IMR-90 (cell line): ENCODE data around the gene MKS1. TPM values are rescaled to one million over a fixed set of nuclear protein-coding genes. Genes with fewer than 3 reads are reported as not detected.

Source experiments
- ATAC-seq: fragments of 200-7000 bp; cut with Tn5 transposase; 2 replicates; pipeline ENCODE4 v1.9.1; 2020; ENCODE audit warnings: low read depth, mild to moderate bottlenecking, moderate library complexity
- BruUV-seq: library from RNA; stranded (reverse); fragments of 400-500 nt; replicated peaks from 2 replicates; lab custom pipeline; 2021; lab: Mats Ljungman, UMichigan
- CTCF ChIA-PET: fragments of 300-600 bp; formaldehyde crosslinking; extraction: SDS; loops from one replicate; lab custom pipeline; 2021; ENCODE audit warnings: antibody characterized with exemption; lab: Yijun Ruan, JAX
- POLR2A ChIA-PET: fragments of 300-600 bp; sonication (Branson Sonifier 250); formaldehyde crosslinking; loops from one replicate; lab custom pipeline; 2022; ENCODE audit warnings: antibody characterized with exemption; ENCODE audit not compliant: unreplicated experiment; lab: Charles Lee
- DNase-seq: peaks from one replicate; pipeline ENCODE4 v3.0.0; 2013
- H2AFZ ChIP-seq: replicated peaks from 2 replicates; pipeline ENCODE3; 2013; ENCODE audit warnings: low read length, mild to moderate bottlenecking; ENCODE audit not compliant: poor library complexity
- H2AK5ac ChIP-seq: 2 replicates; pipeline ENCODE4 v1.6.1; 2013; ENCODE audit warnings: low read depth, low read length, inconsistent platforms
- H2AK9ac ChIP-seq: replicated peaks from 2 replicates; pipeline ENCODE3; 2013; ENCODE audit warnings: mild to moderate bottlenecking, low read depth, low read length, moderate library complexity; ENCODE audit not compliant: poor library complexity
- H2BK120ac ChIP-seq: 2 replicates; pipeline ENCODE4 v1.6.1; 2013; ENCODE audit warnings: low read depth, low read length, inconsistent platforms
- H2BK15ac ChIP-seq: 3 replicates; pipeline ENCODE4 v1.6.1; 2013; ENCODE audit warnings: low read depth, low read length, inconsistent platforms
- H2BK20ac ChIP-seq: 2 replicates; pipeline ENCODE4 v1.6.1; 2013; ENCODE audit warnings: low read depth, mild to moderate bottlenecking, inconsistent platforms, low read length, moderate library complexity
- H2BK5ac ChIP-seq: 2 replicates; pipeline ENCODE4 v1.6.1; 2013; ENCODE audit warnings: mild to moderate bottlenecking, low read depth, low read length, inconsistent platforms; ENCODE audit not compliant: poor library complexity, severe bottlenecking
- H3K14ac ChIP-seq: replicated peaks from 2 replicates; pipeline ENCODE4 v1.6.1; 2013; ENCODE audit warnings: low read depth, low read length, inconsistent platforms
- H3K18ac ChIP-seq: 2 replicates; pipeline ENCODE4 v1.6.1; 2013; ENCODE audit warnings: low read depth, low read length, control low read depth
- H3K23ac ChIP-seq: 2 replicates; pipeline ENCODE4 v1.6.1; 2013; ENCODE audit warnings: low read depth, low read length, inconsistent platforms
- H3K27ac ChIP-seq: 2 replicates; pipeline ENCODE4 v1.5.1; 2013; ENCODE audit warnings: mild to moderate bottlenecking, control low read depth, low read length; ENCODE audit not compliant: insufficient read depth
- H3K27me3 ChIP-seq: 2 replicates; pipeline ENCODE4 v1.6.1; 2013; ENCODE audit warnings: low read length; ENCODE audit not compliant: control insufficient read depth, insufficient read depth
- H3K36me3 ChIP-seq: 2 replicates; pipeline ENCODE4 v1.6.1; 2013; ENCODE audit warnings: low read length, mixed read lengths; ENCODE audit not compliant: control insufficient read depth, insufficient read depth
- H3K4ac ChIP-seq: 2 replicates; pipeline ENCODE4 v1.6.1; 2013; ENCODE audit warnings: low read depth, low read length, inconsistent platforms
- H3K4me1 ChIP-seq: 2 replicates; pipeline ENCODE4 v1.6.1; 2013; ENCODE audit warnings: low read length, mixed read lengths; ENCODE audit not compliant: control insufficient read depth, insufficient read depth
- H3K4me2 ChIP-seq: 2 replicates; pipeline ENCODE4 v1.6.1; 2013; ENCODE audit warnings: low read depth, mild to moderate bottlenecking, control low read depth, low read length, moderate library complexity
- H3K4me3 ChIP-seq: 2 replicates; pipeline ENCODE4 v1.5.1; 2013; ENCODE audit warnings: low read depth, mild to moderate bottlenecking, control low read depth, low read length, moderate library complexity; ENCODE audit not compliant: insufficient read depth
- H3K56ac ChIP-seq: 2 replicates; pipeline ENCODE4 v1.6.1; 2013; ENCODE audit warnings: low read length, inconsistent platforms; ENCODE audit not compliant: insufficient read depth; ENCODE audit errors: extremely low read depth
- H3K79me1 ChIP-seq, 2 experiments: 2 replicates each; pipeline ENCODE4 v1.6.1; 2013; ENCODE audit warnings: low read length in 2 of 2, inconsistent platforms in 1 of 2, low read depth in 1 of 2
- H3K9ac ChIP-seq: 2 replicates; pipeline ENCODE4 v1.6.1; 2013; ENCODE audit warnings: low read depth, low read length, control low read depth
- H3K9me1 ChIP-seq: 2 replicates; pipeline ENCODE4 v1.6.1; 2013; ENCODE audit warnings: low read length, inconsistent platforms; ENCODE audit not compliant: insufficient read depth
- H3K9me3 ChIP-seq: 2 replicates; pipeline ENCODE4 v1.6.1; 2013; ENCODE audit warnings: low read length; ENCODE audit not compliant: control insufficient read depth, insufficient read depth
- H4K20me1 ChIP-seq: 2 replicates; pipeline ENCODE4 v1.6.1; 2013; ENCODE audit warnings: low read length, inconsistent platforms; ENCODE audit not compliant: insufficient read depth
- H4K5ac ChIP-seq: 2 replicates; pipeline ENCODE4 v1.6.1; 2013; ENCODE audit warnings: mild to moderate bottlenecking, low read depth, low read length, control low read depth
- H4K8ac ChIP-seq, 2 experiments: 2 replicates each; pipeline ENCODE4 v1.6.1; 2013; ENCODE audit warnings: low read depth in 2 of 2, low read length in 2 of 2, control low read depth in 1 of 2, inconsistent platforms in 1 of 2
- H4K91ac ChIP-seq: 2 replicates; pipeline ENCODE4 v1.6.1; 2013; ENCODE audit warnings: low read depth, low read length, inconsistent platforms; ENCODE audit not compliant: insufficient read depth
- CEBPB ChIP-seq: IDR thresholded peaks from 2 replicates; pipeline ENCODE4 v1.6.1; 2012; ENCODE audit warnings: low read depth, low read length, improper control_type of control experiment
- CTCF ChIP-seq: conservative IDR thresholded peaks from 2 replicates; pipeline ENCODE4 v1.5.1; 2012; ENCODE audit warnings: mild to moderate bottlenecking, low read depth, low read length, improper control_type of control experiment
- ELK1 ChIP-seq: fragments of 150-350 bp; IDR thresholded peaks from 2 replicates; pipeline ENCODE4 v1.6.1; 2016; ENCODE audit warnings: low read depth, mild to moderate bottlenecking, low read length, moderate library complexity, borderline replicate concordance
- FOS ChIP-seq: fragments of 150-350 bp; IDR thresholded peaks from 2 replicates; pipeline ENCODE4 v1.6.1; 2016; ENCODE audit warnings: low read depth, low read length
- MAFK ChIP-seq: IDR thresholded peaks from 2 replicates; pipeline ENCODE4 v1.6.1; 2012; ENCODE audit warnings: low read depth, low read length, improper control_type of control experiment
- MAZ ChIP-seq: IDR thresholded peaks from 2 replicates; pipeline ENCODE4 v1.6.1; 2012; ENCODE audit warnings: low read depth, mild to moderate bottlenecking, low read length, improper control_type of control experiment, moderate library complexity, borderline replicate concordance
- NFE2L2 ChIP-seq: fragments of 150-350 bp; IDR thresholded peaks from 2 replicates; pipeline ENCODE4 v1.6.1; 2016; ENCODE audit warnings: low read depth, mild to moderate bottlenecking, low read length
- POLR2A ChIP-seq: IDR thresholded peaks from 2 replicates; pipeline ENCODE4 v1.6.1; 2012; ENCODE audit warnings: mild to moderate bottlenecking, low read depth, low read length
- RCOR1 ChIP-seq: IDR thresholded peaks from 2 replicates; pipeline ENCODE4 v1.6.1; 2012; ENCODE audit warnings: mild to moderate bottlenecking, low read length, improper control_type of control experiment; ENCODE audit not compliant: insufficient replicate concordance
- RFX5 ChIP-seq: IDR thresholded peaks from 2 replicates; pipeline ENCODE4 v1.8.0; 2012; ENCODE audit warnings: low read depth, mild to moderate bottlenecking, low read length, moderate library complexity
- WGBS, 2 experiments: methylation state at CpG; one replicate each; pipeline versions ENCODE4 v1.1.5 to v1.1.7; 2013; ENCODE audit warnings: missing lambda C conversion rate in 2 of 2; ENCODE audit not compliant: insufficient read length in 1 of 2; ENCODE audit errors: extremely low coverage in 2 of 2; 5-methylcytosine and 5-hydroxymethylcytosine counted together
- dilution Hi-C: fragments of 300-500 bp; cut with HindIII; formaldehyde crosslinking; loops from one replicate; pipeline ENCODE4 v1.14.3; 2018; ENCODE audit warnings: low sequenced_read_pairs; ENCODE audit not compliant: unreplicated experiment
- in situ Hi-C: fragments of 300-500 bp; cut with MboI; formaldehyde crosslinking; loops from 3 replicates; pipeline ENCODE4 v1.14.3; 2019; ENCODE audit warnings: low sequenced_read_pairs, inconsistent platforms, mixed read lengths
- intact Hi-C: fragments of 100-400 bp; cut with micrococcal nuclease; formaldehyde crosslinking; loops from 2 replicates; pipeline ENCODE4 v1.10.0; 2022
- polyA plus RNA-seq, 3 experiments: library from polyadenylated mRNA; depleted of rRNA; stranded (reverse); fragments of >200 nt; gene quantifications; 2 replicates each; pipeline ENCODE4 v1.2.3, GENCODE V29; 2012; ENCODE audit warnings: low replicate concordance in 1 of 3
- total RNA-seq: library from RNA; depleted of rRNA; stranded (reverse); fragments of >200 nt; gene quantifications from 2 replicates; pipeline ENCODE4 v1.2.3, GENCODE V29; 2012

MKS1 gene
- total and polyA plus RNA-seq, 2 of the 4 experiments (the other 2 are of a cell fraction): 11.5 to 13.2 TPM

GRCh38 chr17:58166682-58167081, 52.4 kb downstream of the MKS1 start, which contains the start of gene OR4D2:
OR4D2 (plus strand) TSS chr17:58166982; CDS start chr17:58169656, 2,674 bp downstream.
- Histone ChIP-seq H2BK5ac (no peak within 1 kb of the TSS), H4K5ac (no peak within 1 kb of the TSS), H4K8ac (no peak within 1 kb of the TSS), H3K4ac (no peak within 1 kb of the TSS), H3K14ac (no peak within 1 kb of the TSS), H3K4me3 (no peak within 1 kb of the TSS), H3K36me3 (no peaks in the 10 kb centered on the region), H3K56ac (no peak within 1 kb of the TSS), H2BK20ac (no peak within 1 kb of the TSS), H3K4me2 (no peak within 1 kb of the TSS), H3K79me1 (no peaks in the 10 kb centered on the region), H3K23ac (no peak within 1 kb of the TSS), H2BK15ac (no peak within 1 kb of the TSS), H3K9me3 (no peaks in the 10 kb centered on the region), H2AFZ (no peak within 1 kb of the TSS), H4K20me1 (no peaks in the 10 kb centered on the region), H3K18ac (no peak within 1 kb of the TSS), H3K9ac (no peak within 1 kb of the TSS), H3K4me1 (no peaks in the 10 kb centered on the region), H2AK9ac (no peak within 1 kb of the TSS), H3K27ac (no peak within 1 kb of the TSS), H2BK120ac (no peak within 1 kb of the TSS), H3K9me1 (no peaks in the 10 kb centered on the region), H3K27me3 (peaks cover 2% of the 10 kb centered on the region; the same call in 1 of the 2 replicates), H4K91ac (no peak within 1 kb of the TSS), H2AK5ac (no peak within 1 kb of the TSS)
- no peak for TF ChIP-seq MAZ
- no peak for TF ChIP-seq RCOR1
- TF ChIP-seq CTCF: no peak
- TF ChIP-seq MAFK: no peak
- no peak for TF ChIP-seq CEBPB
- no peak for TF ChIP-seq FOS
- no peak for TF ChIP-seq ELK1
- no peak for TF ChIP-seq RFX5
- no peak for TF ChIP-seq POLR2A
- TF ChIP-seq NFE2L2: no peak
- in situ Hi-C loops: no loop called here
- ChIA-PET POLR2A (no interaction called here), CTCF (no interaction called here)
- DNase-seq (no peak), ATAC-seq (no peak)
- BruUV-seq: no TSS peak
- dilution Hi-C loops: no loop called here
- no CpG with 5 or more reads among the region's 6 CpGs for WGBS, 2 experiments
- intact Hi-C loops: no loop called here
